Stimulated activated CD8-positive, alpha-beta memory T cell treated with anti-CD3 and anti-CD28 coated beads, Interleukin-12 subunit alpha, Interleukin-12 subunit beta, amount 100 ng/mL, for 24 hours (primary cell): ENCODE measurements around the gene LHX3.

ENCODE experiments used
- DNase-seq: peaks from one replicate; pipeline ENCODE4 v3.0.0-alpha.2; 2020; ENCODE audit errors: extremely low read depth

Gene LHX3

GRCh38 chr9:136192289-136193126, 12.4 kb downstream of the LHX3 start:
- no peak for DNase-seq

GRCh38 chr9:136191960-136192286, 13.0 kb downstream of the LHX3 start:
- no peak for DNase-seq

GRCh38 chr9:136191099-136191959, 13.6 kb downstream of the LHX3 start:
- no peak for DNase-seq

GRCh38 chr9:136190656-136191055, 14.3 kb downstream of the LHX3 start:
- DNase-seq, result no peak

- no peak for DNase-seq
Observed at GRCh38 chr9:136190237-136190601, 14.7 kb downstream of the LHX3 start.

- DNase-seq, result no peak
Observed at GRCh38 chr9:136189394-136190236, 15.3 kb downstream of the LHX3 start.

- DNase-seq, result no peak
Observed at GRCh38 chr9:136187683-136188586, 17.0 kb downstream of the LHX3 start.

GRCh38 chr9:136187197-136187596, 17.7 kb downstream of the LHX3 start:
- DNase-seq, result no peak

- no peak for DNase-seq
Observed at GRCh38 chr9:136186386-136186785, 18.5 kb downstream of the LHX3 start.

- DNase-seq, result no peak
Observed at GRCh38 chr9:136185596-136186366, 19.1 kb downstream of the LHX3 start.

GRCh38 chr9:136185066-136185465, 19.9 kb downstream of the LHX3 start:
- no peak for DNase-seq

- DNase-seq, result no peak
Observed at GRCh38 chr9:136182850-136183422, 22.0 kb downstream of the LHX3 start.

- DNase-seq, result no peak
Observed at GRCh38 chr9:136182420-136182787, 22.5 kb downstream of the LHX3 start.

- no peak for DNase-seq
Observed at GRCh38 chr9:136181784-136182419, 23.0 kb downstream of the LHX3 start.

GRCh38 chr9:136180586-136180985, 24.3 kb downstream of the LHX3 start:
- DNase-seq, result no peak

- no peak for DNase-seq
Observed at GRCh38 chr9:136179761-136180160, 25.2 kb downstream of the LHX3 start.

GRCh38 chr9:136179101-136179616, 25.8 kb downstream of the LHX3 start:
- DNase-seq, result no peak

GRCh38 chr9:136178773-136179075, 26.2 kb downstream of the LHX3 start:
- DNase-seq, result no peak

- DNase-seq, result no peak
Observed at GRCh38 chr9:136178061-136178772, 26.7 kb downstream of the LHX3 start.
